HuH-7 (cell line): ENCODE data around the gene VNN1.
"Not testable (repeated sequence)": the region's sequence is repeated elsewhere in the genome, so short reads cannot be mapped to it uniquely, and the experiment has no call there.

Experiments
- DNase-seq: peaks from one replicate; pipeline ENCODE4 v3.0.0; 2011; ENCODE audit warnings: low spot score

Gene VNN1

DNA sequence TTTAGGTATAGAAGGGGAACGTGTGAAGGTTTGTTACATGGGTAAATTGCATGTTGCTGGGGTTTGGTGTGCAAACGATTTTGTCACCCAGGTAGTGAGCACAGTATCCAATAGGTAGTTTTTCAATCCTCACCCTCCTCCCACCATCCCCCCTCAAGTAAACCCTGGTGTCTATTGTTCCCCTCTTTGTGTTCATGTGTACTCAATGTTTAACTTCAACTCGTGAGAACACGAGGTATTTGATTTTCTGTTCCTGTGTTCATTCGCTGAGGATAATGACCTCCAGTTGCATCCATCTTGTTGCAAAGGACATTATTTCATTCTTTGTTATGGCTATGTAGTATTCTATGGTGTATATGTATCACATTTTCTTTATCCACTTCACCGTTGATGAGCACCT, 11.6 kb upstream of the VNN1 start:
- DNase-seq: no peak

DNA sequence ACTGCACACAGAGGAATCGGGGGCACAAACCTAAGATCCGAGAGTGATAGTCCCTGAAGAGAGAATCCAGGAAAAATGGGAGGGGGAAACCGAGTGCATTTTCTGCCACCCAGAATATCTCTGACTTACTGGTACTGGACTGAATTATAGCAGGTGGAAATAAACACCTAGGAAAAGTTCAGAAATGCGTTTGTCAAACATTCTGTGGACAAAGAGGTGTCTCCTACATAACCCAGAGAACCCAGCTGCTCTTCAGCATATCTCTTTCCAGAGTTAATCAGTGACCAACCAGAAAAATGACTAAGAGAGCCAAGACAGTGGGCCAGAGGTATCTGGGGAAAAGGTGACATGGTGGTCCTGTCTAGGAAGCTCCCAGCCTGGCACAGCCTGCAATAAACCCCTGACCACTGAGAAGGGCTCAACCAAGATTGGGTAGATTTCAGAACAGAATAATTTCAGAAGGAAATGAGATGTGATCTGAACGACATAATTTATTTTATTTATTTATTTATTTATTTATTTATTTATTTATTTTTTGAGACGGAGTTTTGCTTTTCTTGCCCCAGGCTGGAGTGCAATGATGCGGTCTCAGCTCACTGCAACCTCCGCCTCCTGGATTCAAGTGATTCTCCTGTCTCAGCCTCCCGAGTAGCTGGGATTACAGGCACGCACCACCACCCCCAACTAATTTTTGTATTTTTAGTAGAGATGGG, 6.0 kb upstream of the VNN1 start:
- DNase-seq: peak; percentile 55

GRCh38 chr6:132715881-132716637, 2.2 kb upstream of the VNN1 start:
- no peak for DNase-seq

- peak; percentile 75 for DNase-seq
Measured at GRCh38 chr6:132715204-132715603, 1.3 kb upstream of the VNN1 start.

DNA sequence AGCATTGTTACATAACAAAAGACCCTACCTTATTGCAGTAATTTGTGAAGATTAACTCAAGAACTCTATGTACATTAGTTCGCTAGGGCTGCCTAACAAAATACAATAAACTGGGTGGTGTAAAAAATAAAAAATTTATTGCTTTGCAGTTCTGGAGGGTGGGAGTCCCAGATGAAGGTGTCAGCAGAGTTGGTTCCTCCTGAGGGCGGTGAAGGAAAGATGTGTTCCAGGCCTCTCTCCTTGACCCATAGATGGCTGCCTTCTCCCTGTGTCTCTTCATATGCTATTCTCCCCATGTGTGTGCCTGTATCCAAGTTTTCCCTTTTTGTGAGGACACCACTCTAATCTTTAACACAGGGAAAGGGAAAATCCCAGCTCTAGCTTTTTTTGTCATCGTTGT, 305 bp upstream of the VNN1 start:
- DNase-seq: no peak

DNA sequence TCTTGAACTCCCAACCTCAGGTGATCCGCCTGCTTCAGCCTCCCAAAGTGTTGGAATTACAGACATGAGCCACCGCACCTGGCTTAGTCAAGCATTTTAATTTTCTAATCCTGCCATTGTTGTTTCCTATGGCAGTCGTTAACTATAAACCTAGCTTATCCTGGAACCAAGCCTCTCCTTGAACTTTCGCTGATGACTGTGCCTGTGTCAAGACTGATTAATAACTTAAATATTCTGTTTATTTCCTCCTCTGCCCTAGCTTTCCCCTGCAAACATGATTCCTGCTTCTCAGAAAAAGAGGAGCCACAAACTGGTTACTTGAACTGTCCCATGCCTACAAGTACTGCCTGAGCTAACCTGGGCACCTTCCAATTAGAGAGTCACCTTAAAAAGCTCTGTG, 1.5 kb downstream of the VNN1 start:
- no peak for DNase-seq

- DNase-seq: no peak
Measured at GRCh38 chr6:132708771-132709170, 5.1 kb downstream of the VNN1 start.

GRCh38 chr6:132708002-132708401, 5.9 kb downstream of the VNN1 start:
- DNase-seq: no peak

GRCh38 chr6:132706756-132707155, 7.1 kb downstream of the VNN1 start:
- not testable (repeated sequence) for DNase-seq

- no peak for DNase-seq
Measured at GRCh38 chr6:132703936-132704335, 9.9 kb downstream of the VNN1 start.

- DNase-seq: peak; percentile 25
Measured at GRCh38 chr6:132698608-132699007, 15.2 kb downstream of the VNN1 start.

DNA sequence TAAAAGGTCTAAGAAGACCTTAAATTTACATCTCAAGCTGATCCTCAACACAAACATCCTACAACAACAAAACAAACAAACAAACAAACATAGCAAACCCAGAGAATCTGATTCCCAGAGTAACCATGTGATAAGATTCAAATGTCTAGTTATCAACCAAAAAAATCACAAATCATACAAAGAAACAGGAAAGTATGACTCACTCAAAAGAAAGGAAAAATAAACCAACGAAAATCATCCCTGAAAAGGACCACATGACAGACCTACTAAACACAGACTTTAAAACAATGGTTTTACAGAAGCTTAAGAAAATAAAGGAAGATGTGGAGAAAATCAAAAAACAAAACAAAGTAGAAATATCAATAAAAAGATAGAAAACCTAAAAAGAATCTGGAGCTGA, 18.1 kb downstream of the VNN1 start:
- DNase-seq: no peak

DNA sequence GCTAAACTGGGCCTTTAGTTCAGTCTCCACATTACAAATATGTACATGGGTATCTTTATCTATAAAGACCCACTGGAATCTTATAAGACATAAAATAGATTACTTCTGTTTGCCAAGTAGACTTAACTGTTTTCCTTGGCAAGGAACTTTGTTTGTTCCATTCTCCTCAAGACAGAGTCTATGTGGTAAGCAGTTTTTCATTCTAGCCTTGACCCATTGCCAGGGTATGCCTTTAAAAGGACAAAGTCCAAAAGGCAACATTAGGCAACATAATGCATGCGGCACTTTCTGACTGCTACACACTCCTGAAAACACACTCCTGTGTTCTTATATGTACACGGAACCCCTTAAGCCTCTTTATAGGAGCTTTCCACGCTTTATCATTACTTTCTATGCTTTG, 20.4 kb downstream of the VNN1 start:
- DNase-seq: no peak

DNA sequence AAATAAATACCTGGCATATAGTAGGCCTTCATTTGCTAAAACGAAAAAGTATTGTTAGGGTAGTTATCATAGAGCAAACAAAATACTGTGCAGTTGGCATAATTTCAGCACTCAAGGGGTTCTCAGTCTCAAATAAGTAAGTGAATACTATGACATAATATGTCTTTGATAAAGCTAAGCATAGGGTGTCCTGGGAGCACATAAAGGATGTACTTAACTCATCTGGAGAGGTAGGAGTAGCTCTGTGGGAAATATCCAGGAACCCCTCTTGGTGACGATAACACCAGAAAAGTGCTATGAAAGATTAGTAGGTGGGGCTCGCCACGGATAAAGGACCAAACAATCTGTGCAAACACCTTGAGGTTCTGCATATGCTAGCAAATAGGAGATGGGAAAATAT, 23.2 kb downstream of the VNN1 start:
- no peak for DNase-seq

DNA sequence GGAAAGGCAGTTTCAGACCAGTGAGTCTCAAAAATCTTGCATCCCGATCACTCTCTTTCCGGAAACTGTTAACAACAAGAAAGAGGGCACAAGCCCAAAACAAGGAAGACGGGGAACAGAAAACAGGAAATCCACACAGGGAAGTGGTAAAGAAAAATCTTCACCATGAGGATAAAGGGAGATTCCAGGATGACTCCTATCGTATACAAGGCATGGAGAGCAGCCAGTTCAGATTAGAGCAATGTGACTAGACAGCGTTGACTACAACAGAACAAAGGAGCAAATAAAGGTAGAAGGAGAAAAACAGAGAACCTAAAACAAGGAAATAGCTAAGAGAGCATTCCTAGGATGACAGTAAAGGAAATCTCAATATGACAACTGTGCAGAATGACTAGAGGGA, 26.5 kb downstream of the VNN1 start:
- DNase-seq: no peak

GRCh38 chr6:132686531-132686930, 27.3 kb downstream of the VNN1 start:
- no peak for DNase-seq

DNA sequence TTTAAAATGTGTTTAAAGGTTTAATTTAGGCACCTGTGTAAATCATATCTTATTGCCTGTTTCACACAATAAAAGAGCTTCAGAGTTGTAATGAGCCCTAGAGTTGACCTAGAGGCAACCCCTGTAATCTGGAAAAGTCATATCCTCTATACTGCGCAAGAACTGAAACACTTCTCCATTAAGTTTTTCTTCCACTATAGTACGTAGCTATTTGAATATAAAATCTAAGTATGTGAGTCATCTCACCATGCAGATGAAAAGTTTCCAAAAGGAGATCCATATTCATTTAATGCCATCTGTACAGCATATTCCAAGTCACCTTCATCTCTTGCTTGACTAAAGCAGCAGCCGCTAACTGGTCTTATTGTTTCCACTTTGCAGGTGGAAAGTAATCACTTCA, 28.8 kb downstream of the VNN1 start:
- DNase-seq: no peak

- DNase-seq: no peak
Measured at GRCh38 chr6:132684272-132684671, 29.6 kb downstream of the VNN1 start.

DNA sequence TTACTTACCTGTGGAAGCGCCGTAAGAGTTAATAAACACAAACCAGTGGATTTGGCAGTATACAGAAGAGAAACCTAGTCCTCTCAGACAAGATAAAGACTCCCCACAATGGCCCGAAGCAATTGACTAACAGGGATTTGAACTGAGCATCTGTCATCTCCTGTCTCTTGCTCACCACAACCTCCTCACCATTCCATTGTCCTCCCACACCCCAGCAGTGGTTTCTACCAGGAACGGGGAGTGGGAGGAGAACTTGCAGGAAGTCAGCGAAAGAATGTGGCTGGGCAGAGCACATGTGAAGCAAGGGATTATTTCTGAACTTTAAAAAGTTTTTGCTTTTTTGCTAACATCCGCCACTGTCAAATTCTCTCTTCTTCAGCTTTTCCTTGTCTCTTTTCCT, 30.3 kb downstream of the VNN1 start:
- no peak for DNase-seq

DNA sequence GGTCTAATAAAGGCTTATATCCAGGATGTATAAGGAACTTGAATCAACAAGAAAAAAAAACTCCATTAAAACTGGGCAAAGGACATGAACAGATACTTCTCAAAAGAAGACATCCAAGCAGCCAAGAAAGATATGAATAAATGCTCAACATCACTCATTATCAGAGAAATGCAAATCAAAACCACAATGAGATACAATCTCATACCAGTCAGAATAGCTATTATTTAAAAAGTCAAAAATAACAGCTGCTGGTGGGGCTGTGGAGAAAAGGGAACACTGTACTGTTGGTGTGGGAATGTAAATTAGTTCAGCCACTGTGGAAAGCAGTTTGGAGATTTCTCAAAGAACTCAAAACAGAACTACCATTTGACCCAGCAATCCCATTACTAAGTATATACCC, 34.8 kb downstream of the VNN1 start:
- DNase-seq: not testable (repeated sequence)

- DNase-seq: no peak
Measured at GRCh38 chr6:132675749-132676148, 38.1 kb downstream of the VNN1 start.

DNA sequence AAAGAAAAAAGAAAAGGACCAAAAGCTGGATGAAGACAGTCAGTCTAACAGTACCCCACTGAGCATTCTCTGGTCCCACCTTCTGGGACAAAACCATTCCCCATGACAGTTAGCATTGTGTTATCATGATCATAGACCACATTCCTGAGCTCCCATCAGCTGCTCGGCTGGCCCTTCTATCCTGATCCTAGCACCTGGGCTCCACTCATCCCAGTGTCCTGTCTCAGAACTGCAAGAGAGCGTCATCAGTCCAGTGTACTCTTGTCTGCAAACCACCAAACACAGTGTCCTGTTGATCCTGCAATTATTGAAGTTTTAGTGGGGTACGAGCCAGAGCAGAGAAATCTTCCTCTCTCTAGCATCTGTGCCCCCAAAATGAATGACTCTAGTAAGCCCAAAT, 38.9 kb downstream of the VNN1 start:
- no peak for DNase-seq

DNA sequence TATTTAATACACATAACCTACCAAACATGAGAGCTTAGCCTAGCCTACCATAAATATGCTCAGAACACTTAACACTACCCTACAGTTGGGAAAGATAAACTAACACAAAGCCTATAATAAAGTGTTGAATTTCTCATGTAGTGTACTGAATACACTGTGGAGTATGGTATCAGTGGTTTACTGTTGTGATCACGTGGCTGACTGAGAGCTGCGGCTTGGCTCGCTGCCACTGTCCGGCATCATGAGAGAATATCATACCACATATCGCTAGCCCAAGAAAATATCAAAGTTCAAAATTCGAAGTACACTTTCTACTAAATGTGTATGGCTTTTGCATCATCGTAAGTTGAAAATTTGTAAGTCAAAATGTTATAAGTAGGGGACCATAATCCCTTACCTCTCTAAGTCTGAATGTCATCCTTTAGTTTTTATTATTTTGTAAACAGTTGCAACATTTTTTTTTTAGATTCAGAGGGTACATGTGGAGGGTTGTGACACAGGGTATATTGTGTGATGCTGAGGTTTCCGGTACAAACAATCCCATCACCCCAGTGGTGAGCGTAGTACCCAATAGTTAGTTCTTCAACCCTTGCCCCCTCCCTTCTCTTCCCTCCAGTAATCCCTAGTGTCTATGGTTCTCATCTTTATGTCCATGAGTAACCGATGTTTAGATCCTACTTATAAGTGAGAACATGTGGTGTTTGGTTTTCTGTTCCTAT, 40.3 kb downstream of the VNN1 start:
- no peak for DNase-seq
